Activated naive CD8-positive, alpha-beta T cell treated with anti-CD3 and anti-CD28 coated beads, Interleukin-2, amount 10 ng/mL, durations not matched to agents 7 days and 5 days (primary cell): ENCODE data around the gene EEIG1. TPM values are rescaled to one million over a fixed set of nuclear protein-coding genes. Genes with fewer than 3 reads are reported as not detected.
"Not testable (repeated sequence)": the region's sequence is repeated elsewhere in the genome, so short reads cannot be mapped to it uniquely, and the experiment has no call there.

Experiments
- ATAC-seq: fragments of 150-1000 bp; cut with Tn5 transposase; one replicate; pipeline ENCODE4 v1.10.0; 2021; ENCODE audit warnings: low read depth, moderate library complexity
- POLR2A ChIA-PET: fragments of 350-600 bp; sonication (Branson Sonifier 250); formaldehyde crosslinking; loops from one replicate; lab custom pipeline; 2021; ENCODE audit warnings: antibody characterized with exemption; lab: Charles Lee
- DNase-seq: peaks from one replicate; pipeline ENCODE4 v3.0.0; 2021
- H3K27ac Mint-ChIP-seq: one replicate; pipeline ENCODE4 v1.8.0; 2022; ENCODE audit warnings: mild to moderate bottlenecking, mixed read lengths
- H3K27me3 Mint-ChIP-seq: one replicate; pipeline ENCODE4 v1.8.0; 2022; ENCODE audit warnings: mild to moderate bottlenecking, moderate library complexity, mixed read lengths
- H3K36me3 Mint-ChIP-seq: one replicate; pipeline ENCODE4 v1.8.0; 2021; ENCODE audit warnings: mild to moderate bottlenecking, mixed read lengths
- H3K4me1 Mint-ChIP-seq: one replicate; pipeline ENCODE4 v1.8.0; 2021; ENCODE audit warnings: mixed read lengths
- H3K4me3 Mint-ChIP-seq: one replicate; pipeline ENCODE4 v1.8.0; 2022; ENCODE audit warnings: mild to moderate bottlenecking, moderate library complexity, mixed read lengths
- H3K9me3 Mint-ChIP-seq: one replicate; pipeline ENCODE4 v1.8.0; 2021; ENCODE audit warnings: mixed read lengths
- total RNA-seq, 2 experiments: library from RNA; stranded (reverse); gene quantifications; one replicate each; pipeline ENCODE4 v1.2.3, GENCODE V29; 2021

Gene EEIG1
- 100 to 1,000 TPM; 329 to 366 TPM for total RNA-seq

- Mint-ChIP-seq H3K27me3 (no peaks in the 10 kb centered on the region), H3K4me3 (peak within 1 kb of the TSS; percentile 92), H3K9me3 (no peaks in the 10 kb centered on the region), H3K27ac (peak within 1 kb of the TSS; percentile 93), H3K4me1 (peaks cover 37% of the 10 kb centered on the region), H3K36me3 (peaks cover 24% of the 10 kb centered on the region)
- POLR2A ChIA-PET = interaction anchor here (0.6 to 18.2 kb wide), 14 partner anchors 9 to 128 kb away, joined by 3 to 389 read pairs (median 6); partner anchors contain the start of gene SLC25A25
- ATAC-seq (peak; percentile 87), DNase-seq (peak; percentile 99)
Observed at GRCh38 chr9:127980706-127981558, at the start of gene EEIG1. TSS of gene EEIG1 (minus strand) at chr9:127980989. CDS start at chr9:127980137, 852 bp downstream.

GRCh38 chr9:128027705-128028104 is 46.9 kb upstream of the EEIG1 start:
- peak overlapping the region; percentile 90 for H3K27ac Mint-ChIP-seq
- peak overlapping the region; percentile 66 for H3K4me3 Mint-ChIP-seq
- no peaks in the 10 kb centered on the region for H3K36me3 Mint-ChIP-seq
- no peak for DNase-seq
- no peaks in the 10 kb centered on the region for H3K9me3 Mint-ChIP-seq
- POLR2A ChIA-PET = interaction anchor here (0.7 to 18.1 kb wide), 10 partner anchors 20 to 524 kb away, joined by 3 to 389 read pairs (median 7); partner anchors contain the start of gene EEIG1
- ATAC-seq = no peak
- peaks cover 75% of the 10 kb centered on the region for H3K4me1 Mint-ChIP-seq
- H3K27me3 Mint-ChIP-seq = no peaks in the 10 kb centered on the region

GRCh38 chr9:128026773-128027541 is 46.2 kb upstream of the EEIG1 start:
- peak; percentile 8 for ATAC-seq
- peak overlapping the region; percentile 79 for H3K4me3 Mint-ChIP-seq
- H3K27me3 Mint-ChIP-seq = no peaks in the 10 kb centered on the region
- H3K4me1 Mint-ChIP-seq = peaks cover 80% of the 10 kb centered on the region
- peak; percentile 64 for DNase-seq
- H3K9me3 Mint-ChIP-seq = no peaks in the 10 kb centered on the region
- H3K36me3 Mint-ChIP-seq = no peaks in the 10 kb centered on the region
- POLR2A ChIA-PET = interaction anchor here (1.0 to 18.1 kb wide), 12 partner anchors 8 to 73 kb away, joined by 3 to 389 read pairs (median 7); partner anchors contain the start of genes EEIG1, NAIF1 and SLC25A25
- H3K27ac Mint-ChIP-seq = peak overlapping the region; percentile 96

- H3K4me1 Mint-ChIP-seq = peaks cover 79% of the 10 kb centered on the region
- peak overlapping the region; percentile 79 for H3K4me3 Mint-ChIP-seq
- H3K36me3 Mint-ChIP-seq = no peaks in the 10 kb centered on the region
- POLR2A ChIA-PET = interaction anchor here (0.5 to 18.1 kb wide), 14 partner anchors 8 to 125 kb away, joined by 3 to 389 read pairs (median 7); partner anchors contain the start of genes EEIG1, NAIF1 and SLC25A25
- no peaks in the 10 kb centered on the region for H3K27me3 Mint-ChIP-seq
- ATAC-seq (peak; percentile 73), DNase-seq (peak; percentile 71)
- no peaks in the 10 kb centered on the region for H3K9me3 Mint-ChIP-seq
- peak overlapping the region; percentile 96 for H3K27ac Mint-ChIP-seq
Observed at GRCh38 chr9:128026255-128026772, 45.5 kb upstream of the EEIG1 start.

- ATAC-seq (peak; percentile 0), DNase-seq (no peak)
- Mint-ChIP-seq H3K4me1 (peaks cover 79% of the 10 kb centered on the region), H3K27me3 (no peaks in the 10 kb centered on the region), H3K36me3 (no peaks in the 10 kb centered on the region), H3K4me3 (peak overlapping the region; percentile 79), H3K9me3 (no peaks in the 10 kb centered on the region), H3K27ac (peak overlapping the region; percentile 96)
- POLR2A ChIA-PET = interaction anchor here (0.5 to 18.1 kb wide), 13 partner anchors 8 to 125 kb away, joined by 3 to 389 read pairs (median 6); partner anchors contain the start of genes EEIG1, NAIF1 and SLC25A25
Observed at GRCh38 chr9:128025736-128026135, 44.9 kb upstream of the EEIG1 start.

- ATAC-seq (no peak), DNase-seq (no peak)
- H3K9me3 Mint-ChIP-seq = no peaks in the 10 kb centered on the region
- H3K4me3 Mint-ChIP-seq = peak overlapping the region; percentile 79
- H3K27me3 Mint-ChIP-seq = no peaks in the 10 kb centered on the region
- no peaks in the 10 kb centered on the region for H3K36me3 Mint-ChIP-seq
- POLR2A ChIA-PET = interaction anchor here (0.6 to 18.1 kb wide), 8 partner anchors 9 to 723 kb away, joined by 3 to 389 read pairs (median 6); partner anchors contain the start of genes EEIG1 and NAIF1
- peak overlapping the region; percentile 96 for H3K27ac Mint-ChIP-seq
- H3K4me1 Mint-ChIP-seq = peaks cover 76% of the 10 kb centered on the region
Observed at GRCh38 chr9:128024761-128025308, 44.0 kb upstream of the EEIG1 start.

GRCh38 chr9:128023671-128024070 is 42.9 kb upstream of the EEIG1 start:
- H3K9me3 Mint-ChIP-seq, H3K27me3 Mint-ChIP-seq, H3K4me3 Mint-ChIP-seq, DNase-seq, ATAC-seq, H3K36me3 Mint-ChIP-seq: not testable (repeated sequence)
- H3K27ac Mint-ChIP-seq = peak overlapping the region; percentile 61
- POLR2A ChIA-PET = interaction anchor here (18.1 kb wide), 1 partner anchor 48 kb away, joined by 389 read pairs; the partner anchor contains the start of gene EEIG1
- H3K4me1 Mint-ChIP-seq = peaks cover 69% of the 10 kb centered on the region

GRCh38 chr9:128022886-128023285 is 42.1 kb upstream of the EEIG1 start:
- ATAC-seq = no peak
- Mint-ChIP-seq H3K4me1 (peaks cover 62% of the 10 kb centered on the region), H3K27ac (peak overlapping the region; percentile 21), H3K27me3 (no peaks in the 10 kb centered on the region), H3K9me3 (no peaks in the 10 kb centered on the region), H3K36me3 (no peaks in the 10 kb centered on the region), H3K4me3 (no peak overlapping the region)
- no peak for DNase-seq
- POLR2A ChIA-PET = interaction anchor here (0.7 to 18.1 kb wide), 6 partner anchors 8 to 48 kb away, joined by 3 to 389 read pairs (median 6); partner anchors contain the start of gene EEIG1

GRCh38 chr9:128021098-128021497 is 40.3 kb upstream of the EEIG1 start:
- Mint-ChIP-seq H3K4me1 (peaks cover 46% of the 10 kb centered on the region), H3K27me3 (no peaks in the 10 kb centered on the region), H3K27ac (peak overlapping the region; percentile 40), H3K36me3 (no peaks in the 10 kb centered on the region), H3K9me3 (no peaks in the 10 kb centered on the region), H3K4me3 (no peak overlapping the region)
- POLR2A ChIA-PET = interaction anchor here (0.8 to 18.1 kb wide), 2 partner anchors 14 to 46 kb away, joined by 4 to 389 read pairs; partner anchors contain the start of gene EEIG1
- ATAC-seq = no peak
- no peak for DNase-seq

- ATAC-seq = no peak
- POLR2A ChIA-PET = interaction anchor here (18.1 kb wide), 1 partner anchor 45 kb away, joined by 389 read pairs; the partner anchor contains the start of gene EEIG1
- no peak overlapping the region for H3K4me3 Mint-ChIP-seq
- peaks cover 42% of the 10 kb centered on the region for H3K4me1 Mint-ChIP-seq
- DNase-seq = no peak
- H3K9me3 Mint-ChIP-seq = no peaks in the 10 kb centered on the region
- H3K27me3 Mint-ChIP-seq = no peaks in the 10 kb centered on the region
- H3K27ac Mint-ChIP-seq = no peak overlapping the region
- H3K36me3 Mint-ChIP-seq = no peaks in the 10 kb centered on the region
Observed at GRCh38 chr9:128020692-128021091, 39.9 kb upstream of the EEIG1 start.

GRCh38 chr9:128015696-128016095 is 34.9 kb upstream of the EEIG1 start:
- no peaks in the 10 kb centered on the region for H3K27me3 Mint-ChIP-seq
- no peaks in the 10 kb centered on the region for H3K9me3 Mint-ChIP-seq
- no peak for DNase-seq
- H3K27ac Mint-ChIP-seq = no peak overlapping the region
- no peak overlapping the region for H3K4me3 Mint-ChIP-seq
- no peaks in the 10 kb centered on the region for H3K36me3 Mint-ChIP-seq
- POLR2A ChIA-PET = interaction anchor here (1.5 to 2.0 kb wide), 2 partner anchors 9 to 10 kb away, joined by 3 to 13 read pairs; no protein-coding TSS in a partner anchor
- peaks cover 7% of the 10 kb centered on the region for H3K4me1 Mint-ChIP-seq
- no peak for ATAC-seq
